OCI-LY1 (cell line): ENCODE measurements around the gene ST6GALNAC6.

Source experiments
- H2AFZ ChIP-seq: fragments of 200-600 bp; sonication (generic), shearing (Covaris generic); 2 replicates; pipeline ENCODE4 v1.6.0; 2014; ENCODE audit warnings: antibody characterized with exemption, mild to moderate bottlenecking, low read length
- H3F3A ChIP-seq: fragments of 200-600 bp; sonication (generic), shearing (Covaris generic); 2 replicates; pipeline ENCODE4 v1.6.0; 2014; ENCODE audit warnings: mild to moderate bottlenecking, antibody characterized with exemption, low read length, moderate library complexity; ENCODE audit not compliant: insufficient read depth
- H3K27ac ChIP-seq: fragments of 200-600 bp; sonication (generic); 2 replicates; pipeline ENCODE4 v1.5.1; 2014; ENCODE audit warnings: low read length, mixed run types, mild to moderate bottlenecking, low read depth; ENCODE audit not compliant: poor library complexity, severe bottlenecking
- H3K27me3 ChIP-seq: fragments of 200-600 bp; sonication (generic); 2 replicates; pipeline ENCODE4 v1.6.0; 2014; ENCODE audit warnings: antibody characterized with exemption, mild to moderate bottlenecking, low read length, moderate library complexity; ENCODE audit not compliant: insufficient read depth
- H3K36me3 ChIP-seq: fragments of 200-600 bp; sonication (generic); 2 replicates; pipeline ENCODE4 v1.6.1; 2014; ENCODE audit warnings: mild to moderate bottlenecking, antibody characterized with exemption, low read length, moderate library complexity, mixed read lengths; ENCODE audit not compliant: insufficient read depth
- H3K4me1 ChIP-seq: fragments of 200-600 bp; sonication (generic); 2 replicates; pipeline ENCODE4 v1.5.1; 2014; ENCODE audit warnings: mild to moderate bottlenecking, low read length, moderate library complexity; ENCODE audit not compliant: insufficient read depth, severe bottlenecking
- H3K4me2 ChIP-seq: fragments of 200-600 bp; sonication (generic), shearing (Covaris generic); 2 replicates; pipeline ENCODE4 v1.6.1; 2014; ENCODE audit warnings: low read length
- H3K4me3 ChIP-seq: fragments of 200-600 bp; sonication (generic); 2 replicates; pipeline ENCODE4 v1.5.1; 2014; ENCODE audit warnings: low read length, low read depth, mild to moderate bottlenecking, mixed read lengths; ENCODE audit not compliant: poor library complexity, severe bottlenecking
- H3K79me2 ChIP-seq: fragments of 200-600 bp; shearing (Covaris generic); 2 replicates; pipeline ENCODE4 v1.6.1; 2016; ENCODE audit warnings: mixed run types, low read length, mixed read lengths; ENCODE audit not compliant: insufficient read depth
- H3K9ac ChIP-seq: fragments of 200-600 bp; sonication (generic), shearing (Covaris generic); 2 replicates; pipeline ENCODE4 v1.6.1; 2014; ENCODE audit warnings: mild to moderate bottlenecking, low read length, mixed read lengths
- H3K9me2 ChIP-seq: fragments of 200-600 bp; sonication (generic), shearing (Covaris generic); 2 replicates; pipeline ENCODE4 v1.6.1; 2014; ENCODE audit warnings: low read depth, mild to moderate bottlenecking, low read length, mixed read lengths
- H3K9me3 ChIP-seq: fragments of 200-600 bp; shearing (Covaris generic); 2 replicates; pipeline ENCODE4 v1.6.1; 2014; ENCODE audit warnings: low read length, mixed read lengths
- H4K20me1 ChIP-seq: fragments of 200-600 bp; sonication (generic), shearing (Covaris generic); 2 replicates; pipeline ENCODE4 v1.6.0; 2016; ENCODE audit warnings: mild to moderate bottlenecking, low read length; ENCODE audit not compliant: insufficient read depth
- EZH2 ChIP-seq: fragments of 200-600 bp; sonication (generic), shearing (Covaris generic); IDR thresholded peaks from 2 replicates; pipeline ENCODE4 v1.8.0; 2017; ENCODE audit warnings: borderline replicate concordance, mixed run types, mild to moderate bottlenecking, antibody characterized with exemption, low read length, moderate library complexity, mixed read lengths
- TF ChIP-seq, protein P1 (sequence below): fragments of 200-600 bp; sonication (generic), shearing (Covaris generic); IDR thresholded peaks from 2 replicates; pipeline ENCODE4 v1.5.1; 2017; ENCODE audit warnings: mild to moderate bottlenecking, antibody characterized with exemption, low read length, moderate library complexity, mixed read lengths

ST6GALNAC6 gene

DNA sequence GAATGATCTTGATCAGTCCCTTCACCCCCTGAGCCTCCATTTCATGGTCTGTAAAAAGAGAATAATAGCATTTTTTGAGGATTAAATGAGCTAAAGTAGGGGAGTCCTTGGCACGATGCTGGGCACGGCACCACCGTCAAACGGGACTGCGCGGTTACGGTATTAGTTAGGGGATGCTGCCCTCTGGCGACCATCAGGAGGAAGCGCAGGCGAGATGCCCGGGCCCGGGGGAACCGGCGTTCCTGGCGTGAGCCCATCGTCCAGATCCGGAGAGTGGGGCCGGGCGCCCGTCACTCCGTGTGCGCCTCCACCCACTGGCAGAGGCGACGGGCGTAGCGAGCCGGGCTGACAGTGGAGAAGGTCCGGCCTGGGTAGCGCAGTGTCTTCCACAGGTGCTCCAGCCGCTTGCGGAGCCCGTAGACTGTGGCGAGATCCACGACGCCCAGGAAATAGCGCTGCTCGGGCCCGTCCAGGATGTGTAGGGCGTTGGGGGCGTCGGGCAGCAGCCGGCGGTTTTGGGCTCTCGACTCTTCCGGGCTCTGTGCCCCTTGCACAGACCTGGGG lies 22.2 kb upstream of the ST6GALNAC6 start:
- Histone ChIP-seq H3K9me2 (no peaks in the 10 kb centered on the region), H4K20me1 (no peaks in the 10 kb centered on the region), H3K27ac (no peak overlapping the region), H3K27me3 (no peaks in the 10 kb centered on the region), H3K9me3 (no peaks in the 10 kb centered on the region), H3K4me1 (peaks cover 22% of the 10 kb centered on the region), H3F3A (no peaks in the 10 kb centered on the region), H3K4me2 (peak overlapping the region; percentile 64), H3K36me3 (no peaks in the 10 kb centered on the region), H3K4me3 (peak overlapping the region; percentile 42), H2AFZ (no peak overlapping the region), H3K79me2 (no peaks in the 10 kb centered on the region), H3K9ac (no peak overlapping the region; the same call in 1 of the 2 replicates)
- TF ChIP-seq EZH2: no peak
- TF ChIP-seq, protein P1, sequence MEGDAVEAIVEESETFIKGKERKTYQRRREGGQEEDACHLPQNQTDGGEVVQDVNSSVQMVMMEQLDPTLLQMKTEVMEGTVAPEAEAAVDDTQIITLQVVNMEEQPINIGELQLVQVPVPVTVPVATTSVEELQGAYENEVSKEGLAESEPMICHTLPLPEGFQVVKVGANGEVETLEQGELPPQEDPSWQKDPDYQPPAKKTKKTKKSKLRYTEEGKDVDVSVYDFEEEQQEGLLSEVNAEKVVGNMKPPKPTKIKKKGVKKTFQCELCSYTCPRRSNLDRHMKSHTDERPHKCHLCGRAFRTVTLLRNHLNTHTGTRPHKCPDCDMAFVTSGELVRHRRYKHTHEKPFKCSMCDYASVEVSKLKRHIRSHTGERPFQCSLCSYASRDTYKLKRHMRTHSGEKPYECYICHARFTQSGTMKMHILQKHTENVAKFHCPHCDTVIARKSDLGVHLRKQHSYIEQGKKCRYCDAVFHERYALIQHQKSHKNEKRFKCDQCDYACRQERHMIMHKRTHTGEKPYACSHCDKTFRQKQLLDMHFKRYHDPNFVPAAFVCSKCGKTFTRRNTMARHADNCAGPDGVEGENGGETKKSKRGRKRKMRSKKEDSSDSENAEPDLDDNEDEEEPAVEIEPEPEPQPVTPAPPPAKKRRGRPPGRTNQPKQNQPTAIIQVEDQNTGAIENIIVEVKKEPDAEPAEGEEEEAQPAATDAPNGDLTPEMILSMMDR: peak; percentile 90

DNA sequence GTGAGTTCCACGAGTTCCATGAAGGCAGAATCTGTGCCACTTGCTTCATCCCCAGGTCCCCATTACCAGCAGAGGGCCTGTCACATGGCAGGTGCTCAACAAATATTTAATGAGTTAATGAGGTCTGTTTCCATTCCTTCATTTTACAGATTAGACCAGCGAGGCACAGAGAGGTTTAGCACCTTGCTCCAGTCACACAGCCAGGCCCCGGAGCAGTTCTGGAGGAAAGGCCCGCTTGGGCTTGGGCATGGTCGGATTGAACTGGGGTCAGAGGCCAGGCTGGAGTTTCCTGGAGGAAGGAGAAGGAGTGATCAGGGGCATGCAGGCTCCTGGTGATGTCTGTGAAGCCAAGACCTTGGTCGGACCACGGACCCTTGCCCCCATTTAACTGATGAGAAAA lies 21.4 kb upstream of the ST6GALNAC6 start:
- H4K20me1 ChIP-seq: no peaks in the 10 kb centered on the region
- no peaks in the 10 kb centered on the region for H3K9me3 ChIP-seq
- no peaks in the 10 kb centered on the region for H3F3A ChIP-seq
- TF ChIP-seq, protein P1: no peak
- no peak for TF ChIP-seq EZH2
- H3K4me2 ChIP-seq: no peak overlapping the region
- H3K9ac ChIP-seq: no peak overlapping the region
- peaks cover 25% of the 10 kb centered on the region for H3K4me1 ChIP-seq
- H3K79me2 ChIP-seq: no peaks in the 10 kb centered on the region
- no peaks in the 10 kb centered on the region for H3K9me2 ChIP-seq
- no peak overlapping the region for H3K4me3 ChIP-seq
- no peaks in the 10 kb centered on the region for H3K36me3 ChIP-seq
- no peak overlapping the region for H3K27ac ChIP-seq
- no peak overlapping the region for H2AFZ ChIP-seq
- H3K27me3 ChIP-seq: no peaks in the 10 kb centered on the region

DNA sequence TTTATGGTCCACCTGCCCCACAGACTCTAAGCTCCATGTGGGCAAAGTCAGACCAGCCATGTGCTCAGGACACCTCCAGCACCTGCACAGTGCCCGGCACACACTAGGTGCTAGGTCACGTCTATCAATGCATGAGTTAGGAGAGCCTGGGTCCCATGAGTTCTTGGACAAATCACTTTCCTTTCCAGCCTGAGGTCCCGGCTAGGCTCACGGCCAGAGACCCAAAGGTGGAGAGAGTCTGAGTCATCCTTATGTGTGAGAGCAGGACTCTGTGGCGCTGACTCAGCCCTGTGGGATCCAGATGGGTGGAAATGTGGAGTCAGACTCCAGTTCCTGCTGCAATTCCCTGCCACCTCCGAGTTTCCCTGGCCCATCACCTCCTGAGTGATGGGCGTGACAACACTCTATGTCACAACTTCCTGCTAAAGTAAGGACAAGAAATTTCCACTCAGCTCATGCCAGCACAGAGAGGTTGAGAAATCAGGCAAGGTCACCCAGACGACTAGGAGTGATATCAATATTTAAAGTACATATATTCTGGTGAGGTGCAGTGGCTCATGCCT lies 19.9 kb upstream of the ST6GALNAC6 start:
- H4K20me1 ChIP-seq: no peaks in the 10 kb centered on the region
- H3K27me3 ChIP-seq: no peaks in the 10 kb centered on the region
- H3F3A ChIP-seq: no peaks in the 10 kb centered on the region
- H3K4me3 ChIP-seq: no peak overlapping the region
- H3K27ac ChIP-seq: peak overlapping the region; percentile 83
- no peak overlapping the region for H3K4me2 ChIP-seq
- peaks cover 39% of the 10 kb centered on the region for H3K4me1 ChIP-seq
- TF ChIP-seq EZH2: no peak
- TF ChIP-seq, protein P1: no peak
- H3K79me2 ChIP-seq: no peaks in the 10 kb centered on the region
- H3K9ac ChIP-seq: no peak overlapping the region
- H3K9me3 ChIP-seq: no peaks in the 10 kb centered on the region
- H2AFZ ChIP-seq: no peak overlapping the region
- peaks cover 7% of the 10 kb centered on the region; the same call in 1 of the 2 replicates for H3K36me3 ChIP-seq
- H3K9me2 ChIP-seq: no peaks in the 10 kb centered on the region
